ENCODE measurements around the gene COX7A2L.

DNA sequence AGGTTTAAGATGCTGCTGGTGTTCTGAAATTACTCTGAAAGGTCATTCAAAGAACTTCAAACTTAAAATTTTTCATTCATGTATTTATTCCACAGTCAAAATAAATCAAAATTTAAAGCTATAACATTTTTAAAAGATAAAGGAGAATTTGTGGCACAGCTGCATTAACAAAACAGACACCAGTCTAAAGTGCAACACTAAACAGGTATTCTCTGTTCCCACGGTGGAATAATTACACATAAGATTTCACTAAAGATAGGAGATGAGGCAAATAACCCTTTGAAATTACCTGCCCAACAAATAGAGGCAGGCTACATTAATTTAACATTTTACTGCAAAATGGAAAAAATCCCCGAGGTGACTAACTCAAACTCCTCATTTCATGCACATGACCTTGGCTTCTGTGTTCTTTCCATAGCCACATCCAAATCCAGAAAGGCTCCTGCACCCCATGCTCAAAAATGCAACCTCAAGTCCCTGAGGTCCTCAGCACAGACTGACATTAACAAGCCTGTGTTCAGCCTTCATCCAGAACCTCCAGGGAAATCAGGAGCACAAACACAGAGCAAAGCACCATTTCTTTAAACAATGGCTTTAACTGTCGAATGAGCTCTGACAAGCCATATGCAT lies 10.5 kb downstream of the COX7A2L start:
- TF ChIP-seq POLR2AphosphoS5 (IDR thresholded peaks at IDR 0.05; ENCODE audit: low read depth, low read length), result no peak
- no peak for TF ChIP-seq CHD2 (IDR thresholded peaks at IDR 0.05; ENCODE audit: low read length)
- no peak for TF ChIP-seq HDAC2 (IDR thresholded peaks at IDR 0.05; ENCODE audit: borderline replicate concordance in 1 of 2, low read depth in 2 of 2, low read length in 2 of 2)
- TF ChIP-seq, protein P1, sequence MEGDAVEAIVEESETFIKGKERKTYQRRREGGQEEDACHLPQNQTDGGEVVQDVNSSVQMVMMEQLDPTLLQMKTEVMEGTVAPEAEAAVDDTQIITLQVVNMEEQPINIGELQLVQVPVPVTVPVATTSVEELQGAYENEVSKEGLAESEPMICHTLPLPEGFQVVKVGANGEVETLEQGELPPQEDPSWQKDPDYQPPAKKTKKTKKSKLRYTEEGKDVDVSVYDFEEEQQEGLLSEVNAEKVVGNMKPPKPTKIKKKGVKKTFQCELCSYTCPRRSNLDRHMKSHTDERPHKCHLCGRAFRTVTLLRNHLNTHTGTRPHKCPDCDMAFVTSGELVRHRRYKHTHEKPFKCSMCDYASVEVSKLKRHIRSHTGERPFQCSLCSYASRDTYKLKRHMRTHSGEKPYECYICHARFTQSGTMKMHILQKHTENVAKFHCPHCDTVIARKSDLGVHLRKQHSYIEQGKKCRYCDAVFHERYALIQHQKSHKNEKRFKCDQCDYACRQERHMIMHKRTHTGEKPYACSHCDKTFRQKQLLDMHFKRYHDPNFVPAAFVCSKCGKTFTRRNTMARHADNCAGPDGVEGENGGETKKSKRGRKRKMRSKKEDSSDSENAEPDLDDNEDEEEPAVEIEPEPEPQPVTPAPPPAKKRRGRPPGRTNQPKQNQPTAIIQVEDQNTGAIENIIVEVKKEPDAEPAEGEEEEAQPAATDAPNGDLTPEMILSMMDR (IDR thresholded peaks at IDR 0.05; ENCODE audit: control extremely low read depth in 1 of 3, insufficient read depth in 1 of 3, low read depth in 1 of 3, low read length in 3 of 3), result no peak
- TF ChIP-seq TAF1 (IDR thresholded peaks at IDR 0.05; ENCODE audit: low read depth, low read length), result no peak
- no peak for TF ChIP-seq JUN (IDR thresholded peaks at IDR 0.05; ENCODE audit: low read depth, low read length)
- TF ChIP-seq MAFK (IDR thresholded peaks at IDR 0.05; ENCODE audit: low read depth, low read length), result no peak
- no peak for TF ChIP-seq EGR1 (IDR thresholded peaks at IDR 0.05; ENCODE audit: borderline replicate concordance, low read depth, low read length)
- TF ChIP-seq EZH2 (IDR thresholded peaks at IDR 0.05; ENCODE audit: low read depth, low read length, severe bottlenecking), result no peak
- TF ChIP-seq RNF2 (IDR thresholded peaks at IDR 0.05; ENCODE audit: borderline replicate concordance, low read depth, low read length, missing control alignments, poor library complexity, severe bottlenecking), result no peak

Data from H1 (cell line).